GM18907 (cell line): ENCODE results near the gene CACNB2.

ENCODE experiments used
- ATAC-seq: cut with Tn5 transposase; IDR thresholded peaks from one replicate; pipeline ENCODE4 v1.9.1; 2021; ENCODE audit warnings: mild to moderate bottlenecking, moderate library complexity; ENCODE audit not compliant: unreplicated experiment

CACNB2 gene

DNA sequence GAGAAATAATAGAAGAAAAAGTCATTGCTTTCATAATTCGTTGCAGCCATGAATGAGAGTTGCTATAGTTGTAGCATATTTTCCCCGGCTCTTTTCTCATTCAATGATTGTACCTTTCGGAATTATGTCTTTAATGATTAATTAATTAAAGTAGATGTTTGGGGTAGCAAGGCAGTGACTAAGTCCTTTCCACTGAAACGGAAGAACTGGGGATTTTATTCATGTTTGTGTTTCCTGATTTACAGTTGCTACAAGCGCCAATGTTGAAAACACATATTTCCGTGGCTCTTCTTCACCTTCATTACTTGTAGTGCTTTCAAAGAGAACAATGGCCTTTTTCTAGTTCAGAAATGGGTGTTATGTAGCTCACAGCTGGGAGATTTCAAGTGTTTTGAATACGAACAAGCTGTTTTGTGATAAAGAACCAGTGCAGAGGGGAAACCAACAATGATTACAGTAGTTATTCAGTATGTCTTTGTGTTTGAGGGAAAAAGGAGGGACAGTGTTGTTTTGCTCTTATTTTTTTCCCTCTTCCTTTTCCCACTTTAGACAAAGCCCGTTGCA lies 357.7 kb downstream of the CACNB2 start:
- no peak for ATAC-seq

DNA sequence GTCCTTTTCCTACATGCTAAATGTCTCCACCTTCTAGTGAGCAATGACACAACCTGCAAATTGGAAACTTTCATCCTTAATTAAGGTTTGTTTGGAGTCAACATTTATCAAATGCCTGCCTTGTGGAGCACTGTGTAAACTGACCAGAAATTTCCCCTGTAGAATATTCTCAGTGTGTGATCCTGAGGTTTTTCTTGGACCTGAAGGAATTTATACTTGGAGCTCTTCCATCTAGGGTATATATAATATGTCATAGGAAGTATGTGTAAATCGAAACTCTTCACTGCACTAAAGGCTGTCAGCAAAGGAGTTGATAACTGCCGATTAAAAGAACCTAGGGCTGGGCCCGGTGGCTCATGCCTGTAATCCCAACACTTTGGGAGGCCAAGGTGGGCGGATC lies 358.8 kb downstream of the CACNB2 start:
- no peak for ATAC-seq

GRCh38 chr10:18500576-18500975 lies 360.4 kb downstream of the CACNB2 start:
- ATAC-seq: no peak

GRCh38 chr10:18501198-18501597 lies 361.0 kb downstream of the CACNB2 start:
- peak; percentile 98 for ATAC-seq

GRCh38 chr10:18501629-18502028 lies 361.4 kb downstream of the CACNB2 start:
- no peak for ATAC-seq

DNA sequence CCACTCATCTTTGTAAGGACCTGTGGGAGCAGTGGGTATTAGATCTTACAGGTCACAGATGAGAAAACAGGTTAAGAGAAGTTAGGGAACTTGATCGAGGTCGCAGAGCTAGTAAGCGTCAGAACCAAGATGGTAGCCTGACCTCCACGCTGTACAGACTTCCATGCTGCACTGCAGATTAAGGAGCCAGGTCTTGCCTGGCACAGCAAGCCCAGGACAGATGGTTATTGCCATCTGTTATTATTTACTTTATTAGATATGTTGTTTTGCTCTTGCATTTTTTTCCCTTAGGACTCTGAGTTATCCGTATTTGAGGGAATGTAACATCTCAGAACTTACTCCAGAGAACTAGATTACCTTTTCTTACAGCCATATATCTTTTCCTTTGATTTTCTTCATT lies 363.9 kb downstream of the CACNB2 start:
- ATAC-seq: no peak

DNA sequence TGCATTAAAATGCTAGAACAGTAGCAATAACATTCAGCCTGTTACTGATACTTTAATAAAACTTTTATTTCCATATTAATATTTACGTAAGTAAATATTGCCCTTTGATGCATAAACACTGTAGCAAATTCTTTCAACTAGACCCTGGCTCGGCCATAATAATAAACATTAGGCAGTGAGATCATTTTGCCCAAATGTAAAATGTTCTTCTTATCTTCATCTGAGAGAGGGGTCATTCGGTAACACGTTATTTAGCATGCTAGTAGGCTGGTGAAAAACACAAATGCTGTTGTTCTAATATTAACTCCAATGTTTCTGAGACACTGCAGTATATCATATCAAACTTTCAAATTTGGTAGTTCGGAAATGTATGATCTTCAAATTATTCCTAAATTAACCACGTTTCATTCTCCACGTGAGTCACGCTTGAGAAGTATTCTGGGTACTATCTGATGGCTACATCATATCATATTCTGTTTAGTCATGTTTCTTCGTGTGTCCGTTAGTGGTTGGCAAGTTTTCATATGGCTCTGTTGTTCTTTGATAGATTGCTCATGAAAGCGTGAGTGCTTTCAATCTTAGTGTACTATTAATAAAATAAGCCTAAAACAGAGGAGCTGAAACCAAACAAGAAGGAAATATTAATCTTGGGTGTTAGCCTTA lies 365.4 kb downstream of the CACNB2 start:
- no peak for ATAC-seq

GRCh38 chr10:18508587-18508986 lies 368.4 kb downstream of the CACNB2 start:
- no peak for ATAC-seq

- ATAC-seq: no peak
Observed at GRCh38 chr10:18514537-18514936, 374.3 kb downstream of the CACNB2 start.

GRCh38 chr10:18516851-18517250 lies 376.6 kb downstream of the CACNB2 start:
- ATAC-seq: no peak

DNA sequence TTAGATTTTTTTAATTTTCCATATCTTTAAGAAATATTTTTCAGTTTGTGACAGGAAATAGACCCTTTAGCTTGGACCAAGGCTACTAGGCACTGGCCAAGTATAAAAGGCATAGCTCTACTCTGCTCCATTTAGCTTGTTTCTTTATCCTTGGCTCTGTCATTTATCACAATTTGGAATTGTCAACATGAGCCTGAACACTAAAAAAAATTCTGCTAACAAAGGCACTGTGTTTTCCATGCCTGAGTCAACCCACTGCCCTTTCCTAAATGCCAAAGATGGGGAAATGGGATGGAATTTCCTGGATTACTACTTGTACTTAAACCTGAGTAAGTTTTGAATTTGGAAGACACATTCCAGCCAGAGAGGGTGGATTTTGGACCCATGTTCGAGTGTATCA lies 382.8 kb downstream of the CACNB2 start:
- ATAC-seq: no peak

- ATAC-seq: no peak
Observed at GRCh38 chr10:18523858-18524257, 383.6 kb downstream of the CACNB2 start.

DNA sequence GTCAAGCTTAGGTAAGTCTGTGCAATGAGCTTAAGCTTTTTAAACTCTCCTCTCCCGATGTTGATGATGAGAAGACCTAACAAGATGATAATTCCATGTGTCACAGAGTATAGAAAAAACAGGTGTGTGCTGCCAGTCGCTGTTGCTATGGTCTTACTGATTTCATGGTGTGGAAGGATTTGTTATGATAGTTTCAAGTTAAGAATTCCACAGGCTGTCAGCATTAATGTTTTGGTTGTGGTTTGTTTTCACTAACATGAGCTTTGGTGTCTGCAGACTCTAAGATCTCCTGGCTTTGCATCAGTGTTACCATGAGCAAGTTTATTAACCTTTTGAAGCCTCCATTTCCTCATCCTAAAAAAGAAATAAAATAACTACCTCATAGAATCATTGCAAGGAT lies 387.5 kb downstream of the CACNB2 start:
- no peak for ATAC-seq

DNA sequence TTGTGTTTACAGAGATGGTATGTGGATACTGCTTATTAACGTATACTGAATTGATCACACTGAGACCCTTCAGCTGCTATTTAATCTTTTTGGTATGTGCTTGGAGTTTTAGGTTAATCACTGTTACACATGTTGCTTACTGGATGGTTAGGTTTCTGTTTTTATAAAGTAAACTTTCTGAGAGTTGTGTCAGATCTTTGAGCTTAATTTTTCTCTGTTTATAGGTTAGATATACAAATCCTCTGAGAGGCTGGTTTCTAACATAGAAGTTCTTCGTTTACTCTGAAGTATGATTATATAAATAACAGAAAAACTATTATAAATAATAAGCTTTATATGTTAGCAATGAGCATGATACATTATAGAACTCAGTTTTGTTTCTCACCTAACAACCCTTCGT lies 388.1 kb downstream of the CACNB2 start:
- no peak for ATAC-seq

- ATAC-seq: no peak
Observed at GRCh38 chr10:18532881-18533535, 392.8 kb downstream of the CACNB2 start.

GRCh38 chr10:18533896-18534295 lies 393.7 kb downstream of the CACNB2 start:
- ATAC-seq: no peak

DNA sequence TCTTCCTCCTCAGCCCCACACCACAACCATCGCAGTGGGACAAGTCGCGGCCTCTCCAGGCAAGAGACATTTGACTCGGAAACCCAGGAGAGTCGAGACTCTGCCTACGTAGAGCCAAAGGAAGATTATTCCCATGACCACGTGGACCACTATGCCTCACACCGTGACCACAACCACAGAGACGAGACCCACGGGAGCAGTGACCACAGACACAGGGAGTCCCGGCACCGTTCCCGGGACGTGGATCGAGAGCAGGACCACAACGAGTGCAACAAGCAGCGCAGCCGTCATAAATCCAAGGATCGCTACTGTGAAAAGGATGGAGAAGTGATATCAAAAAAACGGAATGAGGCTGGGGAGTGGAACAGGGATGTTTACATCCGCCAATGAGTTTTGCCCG lies 399.1 kb downstream of the CACNB2 start:
- no peak for ATAC-seq

- no peak for ATAC-seq
Observed at GRCh38 chr10:18540195-18540594, 400.0 kb downstream of the CACNB2 start.

- ATAC-seq: no peak
Observed at GRCh38 chr10:18542832-18543231, 402.6 kb downstream of the CACNB2 start.

GRCh38 chr10:18545621-18546305 lies 405.5 kb downstream of the CACNB2 start:
- ATAC-seq: no peak

GRCh38 chr10:18549105-18549504 lies 408.9 kb downstream of the CACNB2 start:
- ATAC-seq: no peak

DNA sequence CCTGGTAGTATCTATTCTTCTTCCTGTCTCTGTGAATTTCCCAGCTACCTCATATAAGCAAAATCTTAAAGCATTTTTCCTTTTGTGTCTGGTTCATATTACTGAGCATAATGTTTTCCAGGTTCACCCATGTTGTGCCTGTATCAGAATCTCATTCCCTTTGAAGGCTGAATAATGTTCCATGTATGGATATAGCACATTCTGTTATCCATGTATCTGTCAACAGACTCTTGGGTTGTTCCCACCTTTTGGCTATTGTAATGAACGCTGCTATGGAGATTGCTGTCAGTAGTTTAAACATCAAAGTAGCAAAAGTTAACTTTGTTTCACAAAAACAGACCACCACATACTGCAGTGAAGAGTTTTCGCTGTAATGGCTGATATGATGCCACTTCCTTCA lies 411.2 kb downstream of the CACNB2 start:
- no peak for ATAC-seq
